Colonic mucosa (tissue), 4 donors: ENCODE measurements around the gene ERI2. TPM values are rescaled to one million over a fixed set of nuclear protein-coding genes. Genes with fewer than 3 reads are reported as not detected.

Experiments
- DNase-seq: peaks from one replicate; pipeline ENCODE4 v3.0.0-alpha.2; 2020
- H3K27ac ChIP-seq: fragments of 200-600 bp; one replicate; pipeline ENCODE4 v1.8.0; 2021
- H3K27me3 ChIP-seq: fragments of 200-600 bp; one replicate; pipeline ENCODE4 v1.8.0; 2021
- H3K36me3 ChIP-seq: fragments of 200-600 bp; one replicate; pipeline ENCODE4 v1.8.0; 2021
- H3K4me1 ChIP-seq: fragments of 200-600 bp; one replicate; pipeline ENCODE4 v1.8.0; 2021; ENCODE audit warnings: mild to moderate bottlenecking
- H3K4me3 ChIP-seq: fragments of 200-600 bp; one replicate; pipeline ENCODE4 v1.8.0; 2021
- H3K9ac ChIP-seq, 2 donors: one replicate each; pipeline ENCODE4 v1.7.0; 2013; ENCODE audit warnings: control low read depth in 2 of 2, low read depth in 2 of 2, low read length in 2 of 2
- H3K9me3 ChIP-seq: fragments of 200-600 bp; one replicate; pipeline ENCODE4 v1.8.0; 2021
- intact Hi-C: fragments of 100-400 bp; cut with DNase I; formaldehyde crosslinking; loops from one replicate; pipeline ENCODE4 v1.14.1; 2022
- total RNA-seq, 2 donors: library from RNA; stranded (reverse); fragmentation: NEBNext Ultra II Directional in 1 of 2; extraction: Animal tissue kit (Norgen Biotek cat#: 25700) in 1 of 2; gene quantifications; one replicate each; pipeline ENCODE4 v1.2.1, GENCODE V29; 2021
- TF ChIP-seq, protein P1 (sequence below): fragments of 200-600 bp; IDR thresholded peaks from one replicate; pipeline ENCODE4 v1.8.0; 2022; ENCODE audit warnings: antibody characterized with exemption, mild to moderate bottlenecking
- donor health status: healthy.
- donor health status: DM: no; HTN: no; CAD: no.
- donor health status: DM: no; HTN: no; CAD: no.

Gene ERI2
- total RNA-seq, 2 donors from 2014 or later: 28.7 to 43.8 TPM

DNA sequence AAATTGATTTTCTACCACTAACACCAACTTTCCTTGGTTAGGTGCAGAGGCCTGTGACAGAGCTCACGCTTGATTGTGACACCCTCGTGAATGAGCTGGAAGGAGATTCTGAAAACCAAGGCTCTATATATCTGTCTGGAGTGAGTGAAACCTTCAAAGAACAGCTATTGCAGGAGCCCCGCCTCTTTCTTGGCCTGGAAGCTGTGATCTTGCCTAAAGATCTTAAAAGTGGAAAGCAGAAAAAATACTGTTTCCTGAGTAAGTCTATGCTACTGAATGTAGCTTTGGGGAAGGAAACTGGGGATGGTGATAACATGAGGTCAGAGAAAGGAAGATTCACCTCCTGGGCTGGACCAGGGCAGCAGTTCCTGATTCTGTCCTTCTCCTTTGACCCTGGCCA is 38.3 kb upstream of the ERI2 start:
- no peak overlapping the region for H3K4me3 ChIP-seq
- H3K9ac ChIP-seq: no peak overlapping the region
- no peaks in the 10 kb centered on the region for H3K4me1 ChIP-seq
- no peak overlapping the region for H3K27ac ChIP-seq
- H3K9me3 ChIP-seq: no peaks in the 10 kb centered on the region
- intact Hi-C loops: no loop called here
- no peaks in the 10 kb centered on the region for H3K36me3 ChIP-seq
- no peaks in the 10 kb centered on the region for H3K27me3 ChIP-seq
- no peak for DNase-seq
- TF ChIP-seq, protein P1, sequence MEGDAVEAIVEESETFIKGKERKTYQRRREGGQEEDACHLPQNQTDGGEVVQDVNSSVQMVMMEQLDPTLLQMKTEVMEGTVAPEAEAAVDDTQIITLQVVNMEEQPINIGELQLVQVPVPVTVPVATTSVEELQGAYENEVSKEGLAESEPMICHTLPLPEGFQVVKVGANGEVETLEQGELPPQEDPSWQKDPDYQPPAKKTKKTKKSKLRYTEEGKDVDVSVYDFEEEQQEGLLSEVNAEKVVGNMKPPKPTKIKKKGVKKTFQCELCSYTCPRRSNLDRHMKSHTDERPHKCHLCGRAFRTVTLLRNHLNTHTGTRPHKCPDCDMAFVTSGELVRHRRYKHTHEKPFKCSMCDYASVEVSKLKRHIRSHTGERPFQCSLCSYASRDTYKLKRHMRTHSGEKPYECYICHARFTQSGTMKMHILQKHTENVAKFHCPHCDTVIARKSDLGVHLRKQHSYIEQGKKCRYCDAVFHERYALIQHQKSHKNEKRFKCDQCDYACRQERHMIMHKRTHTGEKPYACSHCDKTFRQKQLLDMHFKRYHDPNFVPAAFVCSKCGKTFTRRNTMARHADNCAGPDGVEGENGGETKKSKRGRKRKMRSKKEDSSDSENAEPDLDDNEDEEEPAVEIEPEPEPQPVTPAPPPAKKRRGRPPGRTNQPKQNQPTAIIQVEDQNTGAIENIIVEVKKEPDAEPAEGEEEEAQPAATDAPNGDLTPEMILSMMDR: no peak

DNA sequence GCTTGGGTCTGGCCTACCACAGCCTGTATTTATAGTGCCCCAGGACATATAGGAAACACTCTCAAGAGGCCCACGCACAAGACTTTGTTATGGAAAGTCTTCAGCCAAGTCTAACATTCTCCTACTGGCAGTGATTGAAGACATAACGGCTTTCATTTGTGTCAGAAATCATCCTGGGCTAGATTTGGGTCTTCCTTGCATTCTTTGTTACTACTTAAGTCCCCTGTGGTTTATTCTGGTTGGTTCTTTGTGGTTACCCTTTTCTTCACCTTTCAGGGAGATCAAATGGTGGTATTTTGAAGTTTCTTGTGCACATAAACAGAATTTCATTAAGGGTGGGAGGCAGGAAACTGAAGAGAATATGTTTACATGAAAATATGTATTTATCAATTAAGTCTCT is 37.8 kb upstream of the ERI2 start:
- Histone ChIP-seq H3K9ac (no peak overlapping the region), H3K27me3 (no peaks in the 10 kb centered on the region), H3K27ac (no peak overlapping the region), H3K4me3 (no peak overlapping the region), H3K9me3 (no peaks in the 10 kb centered on the region), H3K4me1 (no peaks in the 10 kb centered on the region), H3K36me3 (no peaks in the 10 kb centered on the region)
- TF ChIP-seq, protein P1: no peak
- DNase-seq: no peak
- intact Hi-C loops: no loop called here

DNA sequence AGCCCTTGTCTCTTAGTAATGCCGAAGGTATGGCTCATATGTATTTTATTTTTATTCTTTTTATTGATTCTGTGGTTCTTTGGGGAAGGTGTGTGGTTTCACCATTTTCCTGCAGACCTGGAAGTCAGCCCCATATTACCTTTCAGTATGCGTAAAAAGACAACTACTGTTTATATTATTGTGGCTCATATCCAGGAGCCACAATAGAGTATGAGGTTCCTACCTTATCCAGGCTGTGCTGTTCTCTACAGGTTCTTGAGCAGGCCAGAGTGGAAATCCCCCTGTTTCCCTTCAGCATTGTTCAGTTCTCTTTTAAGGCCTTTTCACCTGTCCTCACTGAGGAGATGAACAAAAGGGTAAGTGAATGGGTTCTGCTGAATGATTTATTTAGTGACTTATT is 33.2 kb upstream of the ERI2 start:
- Histone ChIP-seq H3K9me3 (no peaks in the 10 kb centered on the region), H3K27me3 (no peaks in the 10 kb centered on the region), H3K4me1 (no peaks in the 10 kb centered on the region), H3K36me3 (no peaks in the 10 kb centered on the region), H3K27ac (no peak overlapping the region), H3K4me3 (no peak overlapping the region), H3K9ac (no peak overlapping the region)
- no peak for DNase-seq
- intact Hi-C loops: no loop called here
- TF ChIP-seq, protein P1: no peak

GRCh38 chr16:20838240-20838639 is 32.0 kb upstream of the ERI2 start:
- H3K4me1 ChIP-seq: no peaks in the 10 kb centered on the region
- no peak overlapping the region for H3K27ac ChIP-seq
- H3K36me3 ChIP-seq: no peaks in the 10 kb centered on the region
- TF ChIP-seq, protein P1: no peak
- intact Hi-C loops: no loop called here
- no peak overlapping the region for H3K4me3 ChIP-seq
- DNase-seq: no peak
- H3K27me3 ChIP-seq: no peaks in the 10 kb centered on the region
- H3K9ac ChIP-seq: no peak overlapping the region
- no peaks in the 10 kb centered on the region for H3K9me3 ChIP-seq

GRCh38 chr16:20833086-20833485 is 26.8 kb upstream of the ERI2 start:
- DNase-seq: no peak
- H3K27me3 ChIP-seq: no peaks in the 10 kb centered on the region
- intact Hi-C loops: no loop called here
- no peaks in the 10 kb centered on the region for H3K4me1 ChIP-seq
- TF ChIP-seq, protein P1: no peak
- no peaks in the 10 kb centered on the region for H3K36me3 ChIP-seq
- H3K4me3 ChIP-seq: no peak overlapping the region
- H3K9ac ChIP-seq: no peak overlapping the region
- H3K27ac ChIP-seq: no peak overlapping the region
- no peaks in the 10 kb centered on the region for H3K9me3 ChIP-seq

- intact Hi-C loops: no loop called here
- DNase-seq: no peak
- TF ChIP-seq, protein P1: no peak
Measured at GRCh38 chr16:20830372-20830771, 24.1 kb upstream of the ERI2 start.

More at GRCh38 chr16:20830372-20830771, 24.1 kb upstream of the ERI2 start:
- Histone ChIP-seq H3K27me3 (no peaks in the 10 kb centered on the region), H3K4me1 (no peaks in the 10 kb centered on the region), H3K9ac (no peak overlapping the region), H3K27ac (no peak overlapping the region), H3K36me3 (no peaks in the 10 kb centered on the region), H3K9me3 (no peaks in the 10 kb centered on the region), H3K4me3 (no peak overlapping the region)
